ENCODE data around the gene PCGF2. TPM values are rescaled to one million over a fixed set of nuclear protein-coding genes. Genes with fewer than 3 reads are reported as not detected.

Gene PCGF2
- polyA plus RNA-seq, 3 donors, result 0.60 TPM; not detected in 2

- peak overlapping the region; percentile 83 for H2AFZ ChIP-seq (ENCODE audit: insufficient read depth, low read depth, low read length, poor library complexity, severe bottlenecking)
- H3K79me2 ChIP-seq (ENCODE audit: insufficient read depth, low read length), result peaks cover 3% of the 10 kb centered on the region
- peaks cover 0 to 5% (median 0%) of the 10 kb centered on the region in 7 donors for H3K9me3 Mint-ChIP-seq
- H3K36me3 Mint-ChIP-seq, result peaks cover 4 to 5% of the 10 kb centered on the region in 2 donors
- peak overlapping the region; percentile 97 to 100 (median 100) for H3K27ac Mint-ChIP-seq
- DNase-seq, result peak; percentile 76 to 81 (median 79)
- H3K27me3 Mint-ChIP-seq (ENCODE audit: low read depth in 3 of 3), result peaks cover 18 to 25% (median 20%) of the 10 kb centered on the region in 3 donors
- intact Hi-C loops (cut with micrococcal nuclease), result loop anchor here (5.0 to 10.0 kb wide), 2 partner anchors 100 to 162 kb away; no protein-coding TSS in a partner anchor
- peak overlapping the region; percentile 86 to 93 (median 90) for H3K4me3 ChIP-seq (replicated peaks in 1 of 3; ENCODE audit: low read depth in 2 of 3, low read length in 3 of 3)
- no peaks in the 10 kb centered on the region for H3K36me3 ChIP-seq (replicated peaks in 1 of 2; ENCODE audit: control insufficient read depth in 1 of 2, insufficient read depth in 2 of 2, low read length in 2 of 2)
- peak overlapping the region; percentile 93 for H3K4me2 ChIP-seq (replicated peaks; ENCODE audit: extremely low read depth, low read length, poor library complexity, severe bottlenecking)
- H3K27me3 ChIP-seq (ENCODE audit: control insufficient read depth in 2 of 2, insufficient read depth in 2 of 2, low read length in 2 of 2), result peaks cover 0 to 6% of the 10 kb centered on the region in 2 donors
- peaks cover 8% of the 10 kb centered on the region for H4K20me1 ChIP-seq (ENCODE audit: insufficient read depth, low read length)
- under 1% methylated on average over 78 of the region's 81 CpGs for WGBS (ENCODE audit: insufficient coverage)
- peaks cover 59% of the 10 kb centered on the region for H3K4me1 Mint-ChIP-seq
- no peaks in the 10 kb centered on the region for H3K9me3 ChIP-seq (replicated peaks in 1 of 2; ENCODE audit: control insufficient read depth in 1 of 2, insufficient read depth in 1 of 2, low read length in 2 of 2)
- TF ChIP-seq, protein P1, sequence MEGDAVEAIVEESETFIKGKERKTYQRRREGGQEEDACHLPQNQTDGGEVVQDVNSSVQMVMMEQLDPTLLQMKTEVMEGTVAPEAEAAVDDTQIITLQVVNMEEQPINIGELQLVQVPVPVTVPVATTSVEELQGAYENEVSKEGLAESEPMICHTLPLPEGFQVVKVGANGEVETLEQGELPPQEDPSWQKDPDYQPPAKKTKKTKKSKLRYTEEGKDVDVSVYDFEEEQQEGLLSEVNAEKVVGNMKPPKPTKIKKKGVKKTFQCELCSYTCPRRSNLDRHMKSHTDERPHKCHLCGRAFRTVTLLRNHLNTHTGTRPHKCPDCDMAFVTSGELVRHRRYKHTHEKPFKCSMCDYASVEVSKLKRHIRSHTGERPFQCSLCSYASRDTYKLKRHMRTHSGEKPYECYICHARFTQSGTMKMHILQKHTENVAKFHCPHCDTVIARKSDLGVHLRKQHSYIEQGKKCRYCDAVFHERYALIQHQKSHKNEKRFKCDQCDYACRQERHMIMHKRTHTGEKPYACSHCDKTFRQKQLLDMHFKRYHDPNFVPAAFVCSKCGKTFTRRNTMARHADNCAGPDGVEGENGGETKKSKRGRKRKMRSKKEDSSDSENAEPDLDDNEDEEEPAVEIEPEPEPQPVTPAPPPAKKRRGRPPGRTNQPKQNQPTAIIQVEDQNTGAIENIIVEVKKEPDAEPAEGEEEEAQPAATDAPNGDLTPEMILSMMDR (IDR thresholded peaks at IDR 0.05), result no peak
- peak overlapping the region; percentile 94 to 98 for H3K4me3 Mint-ChIP-seq
- peaks cover 65 to 66% of the 10 kb centered on the region in 2 donors for H3K4me1 ChIP-seq (ENCODE audit: control insufficient read depth in 1 of 2, insufficient read depth in 2 of 2, low read length in 2 of 2)
- H3K9ac ChIP-seq (ENCODE audit: insufficient read depth, low read length, poor library complexity, severe bottlenecking), result peak overlapping the region; percentile 93
- peak overlapping the region; percentile 99 to 100 for H3K27ac ChIP-seq (ENCODE audit: low read depth in 1 of 2, low read length in 2 of 2)
Measured at GRCh38 chr17:38702166-38702915, 45.8 kb downstream of the PCGF2 start.

DNA sequence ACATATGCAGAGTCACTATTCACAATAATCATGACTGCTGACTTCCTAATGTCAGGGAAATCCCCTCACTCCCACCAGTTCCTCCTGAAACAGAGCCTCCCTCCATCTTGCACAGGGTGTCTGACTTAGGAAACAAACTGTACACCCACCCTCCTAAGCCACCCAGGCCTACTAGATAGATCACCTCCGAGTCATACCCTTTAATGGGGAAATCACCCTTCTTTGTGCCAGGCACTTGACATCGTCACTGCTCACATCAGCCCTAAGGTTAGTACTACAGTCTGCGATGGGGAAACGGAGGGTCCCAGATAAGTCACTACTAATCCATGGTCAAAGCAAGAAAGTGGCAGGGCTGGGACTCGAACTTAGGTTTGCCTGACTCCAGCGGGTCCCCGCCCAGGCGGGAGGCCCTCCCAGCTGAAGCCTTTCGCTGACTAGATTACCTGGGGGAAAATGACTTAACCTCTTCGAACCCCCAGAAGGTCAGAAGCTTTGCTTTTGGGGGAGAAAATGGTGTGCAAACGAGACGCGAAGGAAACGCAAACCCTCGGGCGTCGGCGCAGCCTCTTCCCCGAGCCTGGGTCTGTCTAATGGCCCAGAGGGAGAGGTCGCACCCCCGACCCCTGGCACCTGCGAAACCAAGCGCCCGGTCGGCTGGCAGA, 46.5 kb downstream of the PCGF2 start:
- Histone ChIP-seq H3K79me2 (ENCODE audit: insufficient read depth, low read length) (no peaks in the 10 kb centered on the region), H3K4me2 (replicated peaks; ENCODE audit: extremely low read depth, low read length, poor library complexity, severe bottlenecking) (peak overlapping the region; percentile 93), H2AFZ (ENCODE audit: insufficient read depth, low read depth, low read length, poor library complexity, severe bottlenecking) (no peak overlapping the region), H3K36me3 (replicated peaks in 1 of 2; ENCODE audit: control insufficient read depth in 1 of 2, insufficient read depth in 2 of 2, low read length in 2 of 2) (no peaks in the 10 kb centered on the region), H3K27me3 (ENCODE audit: control insufficient read depth in 2 of 2, insufficient read depth in 2 of 2, low read length in 2 of 2) (peaks cover 0 to 6% of the 10 kb centered on the region in 2 donors), H3K4me3 (replicated peaks in 1 of 3; ENCODE audit: low read depth in 2 of 3, low read length in 3 of 3) (peak overlapping the region; percentile 86 to 93 (median 90)), H3K9ac (ENCODE audit: insufficient read depth, low read length, poor library complexity, severe bottlenecking) (peak overlapping the region; percentile 93), H3K4me1 (ENCODE audit: control insufficient read depth in 1 of 2, insufficient read depth in 2 of 2, low read length in 2 of 2) (peaks cover 59 to 61% of the 10 kb centered on the region in 2 donors), H4K20me1 (ENCODE audit: insufficient read depth, low read length) (peaks cover under 1% of the 10 kb centered on the region), H3K9me3 (replicated peaks in 1 of 2; ENCODE audit: control insufficient read depth in 1 of 2, insufficient read depth in 1 of 2, low read length in 2 of 2) (no peaks in the 10 kb centered on the region), H3K27ac (ENCODE audit: low read depth in 1 of 2, low read length in 2 of 2) (peak overlapping the region; percentile 99 to 100)
- Mint-ChIP-seq H3K9me3 (peaks cover 0 to 5% (median 0%) of the 10 kb centered on the region in 7 donors), H3K27me3 (ENCODE audit: low read depth in 3 of 3) (peaks cover 22 to 24% (median 23%) of the 10 kb centered on the region in 3 donors), H3K27ac (peak overlapping the region; percentile 97 to 100 (median 100)), H3K4me1 (peaks cover 57% of the 10 kb centered on the region), H3K36me3 (peaks cover 0 to 1% of the 10 kb centered on the region in 2 donors), H3K4me3 (peak overlapping the region; percentile 78 to 86)
- intact Hi-C loops (cut with micrococcal nuclease), result loop anchor here (2.0 to 10.0 kb wide), 3 partner anchors 29 to 163 kb away; partner anchors contain the start of gene CISD3 (in 1 of the 2)
- peak; percentile 94 to 100 (median 95) for DNase-seq
- WGBS (ENCODE audit: insufficient coverage), result 0% methylated on average over 22 of the region's 25 CpGs
- TF ChIP-seq, protein P1 (IDR thresholded peaks at IDR 0.05), result no peak
